WTC11 (cell line): Measurements from ENCODE around the gene KLHDC2. TPM values are rescaled to one million over a fixed set of nuclear protein-coding genes. Genes with fewer than 3 reads are reported as not detected.

Experiments
- ATAC-seq: fragments of 200-7000 bp; cut with Tn5 transposase; 2 replicates; pipeline ENCODE4 v1.10.0; 2021; ENCODE audit warnings: mild to moderate bottlenecking, moderate library complexity
- CTCF ChIA-PET: fragments of 300-600 bp; sonication (Branson Sonifier 250); formaldehyde crosslinking; loops from one replicate; lab custom pipeline; 2021; ENCODE audit warnings: antibody characterized with exemption; lab: Charles Lee
- POLR2A ChIA-PET: fragments of 350-600 bp; sonication (Branson Sonifier 250); formaldehyde crosslinking; loops from one replicate; lab custom pipeline; 2021; ENCODE audit warnings: antibody characterized with exemption; lab: Charles Lee
- DNase-seq: peaks from one replicate; pipeline ENCODE4 v3.0.0; 2021; ENCODE audit warnings: low spot score
- H3K27ac Mint-ChIP-seq: 2 replicates; pipeline ENCODE4 v1.8.0; 2021; ENCODE audit warnings: mixed read lengths
- H3K27me3 Mint-ChIP-seq: 2 replicates; pipeline ENCODE4 v1.8.0; 2021; ENCODE audit warnings: low read depth, mild to moderate bottlenecking, moderate library complexity, mixed read lengths
- H3K36me3 Mint-ChIP-seq: 2 replicates; pipeline ENCODE4 v1.8.0; 2021; ENCODE audit warnings: mixed read lengths
- H3K4me1 Mint-ChIP-seq: 2 replicates; pipeline ENCODE4 v1.8.0; 2022; ENCODE audit warnings: mixed read lengths
- H3K4me3 Mint-ChIP-seq: 2 replicates; pipeline ENCODE4 v1.8.0; 2021; ENCODE audit warnings: mild to moderate bottlenecking, moderate library complexity, mixed read lengths
- H3K9me3 Mint-ChIP-seq: 2 replicates; pipeline ENCODE4 v1.8.0; 2021; ENCODE audit warnings: mixed read lengths
- CREM ChIP-seq: sonication (generic); formaldehyde crosslinking; IDR thresholded peaks from 2 replicates; pipeline ENCODE4 v1.8.1; 2022; ENCODE audit warnings: mild to moderate bottlenecking, missing genetic modification reagents, moderate library complexity
- ESRRA ChIP-seq: sonication (generic); formaldehyde crosslinking; IDR thresholded peaks from 2 replicates; pipeline ENCODE4 v1.8.1; 2022; ENCODE audit warnings: mild to moderate bottlenecking, missing genetic modification reagents, borderline replicate concordance
- GTF2I ChIP-seq: fragments of 250-450 bp; sonication (Bioruptor Pico); conservative IDR thresholded peaks from 2 replicates; pipeline ENCODE4 v1.4.0; 2021; ENCODE audit warnings: mild to moderate bottlenecking
- HMGXB4 ChIP-seq: sonication (generic); formaldehyde crosslinking; IDR thresholded peaks from 2 replicates; pipeline ENCODE4 v1.8.1; 2023; ENCODE audit warnings: mild to moderate bottlenecking, moderate library complexity, missing genetic modification reagents
- JAZF1 ChIP-seq: fragments of 250-450 bp; sonication (Bioruptor Pico); IDR thresholded peaks from 2 replicates; pipeline ENCODE4 v1.9.0; 2021; ENCODE audit warnings: moderate library complexity, mild to moderate bottlenecking, inconsistent platforms
- KAT7 ChIP-seq: sonication (generic); formaldehyde crosslinking; IDR thresholded peaks from 2 replicates; pipeline ENCODE4 v1.8.1; 2023; ENCODE audit warnings: missing genetic modification reagents, mild to moderate bottlenecking, borderline replicate concordance
- NFE2L1 ChIP-seq: sonication (generic); formaldehyde crosslinking; IDR thresholded peaks from 2 replicates; pipeline ENCODE4 v1.8.1; 2023; ENCODE audit warnings: missing genetic modification reagents
- NR2C2 ChIP-seq: sonication (generic); formaldehyde crosslinking; IDR thresholded peaks from 2 replicates; pipeline ENCODE4 v1.8.0; 2022; ENCODE audit warnings: mild to moderate bottlenecking, missing genetic modification reagents
- SOX15 ChIP-seq: fragments of 250-450 bp; sonication (Bioruptor Pico); IDR thresholded peaks from 2 replicates; pipeline ENCODE4 v1.9.0; 2021; ENCODE audit warnings: mild to moderate bottlenecking
- TCF7 ChIP-seq: sonication (generic); formaldehyde crosslinking; IDR thresholded peaks from 2 replicates; pipeline ENCODE4 v1.8.0; 2022; ENCODE audit warnings: mild to moderate bottlenecking, low read depth, missing genetic modification reagents, moderate library complexity
- TEAD1 ChIP-seq: sonication (generic); formaldehyde crosslinking; IDR thresholded peaks from 2 replicates; pipeline ENCODE4 v1.8.0; 2022; ENCODE audit warnings: mild to moderate bottlenecking, missing genetic modification reagents
- TP53 ChIP-seq: sonication (generic); formaldehyde crosslinking; IDR thresholded peaks from 2 replicates; pipeline ENCODE4 v1.8.1; 2023; ENCODE audit warnings: mild to moderate bottlenecking, missing genetic modification reagents
- ZNF138 ChIP-seq: sonication (generic); formaldehyde crosslinking; conservative IDR thresholded peaks from 2 replicates; pipeline ENCODE4 v1.8.1; 2022; ENCODE audit warnings: mild to moderate bottlenecking, moderate library complexity, missing genetic modification reagents
- ZNF219 ChIP-seq: sonication (generic); formaldehyde crosslinking; IDR thresholded peaks from 2 replicates; pipeline ENCODE4 v1.8.0; 2023; ENCODE audit warnings: missing genetic modification reagents, mild to moderate bottlenecking, borderline replicate concordance
- ZNF281 ChIP-seq: sonication (generic); formaldehyde crosslinking; IDR thresholded peaks from 2 replicates; pipeline ENCODE4 v1.8.0; 2023; ENCODE audit warnings: mild to moderate bottlenecking, missing genetic modification reagents
- ZNF425 ChIP-seq: fragments of 250-450 bp; sonication (Bioruptor Pico); conservative IDR thresholded peaks from 2 replicates; pipeline ENCODE4 v1.9.0; 2021; ENCODE audit warnings: mild to moderate bottlenecking
- ZNF671 ChIP-seq: fragments of 250-450 bp; sonication (Bioruptor Pico); IDR thresholded peaks from 2 replicates; pipeline ENCODE4 v1.8.0; 2021; ENCODE audit warnings: mild to moderate bottlenecking
- total RNA-seq: library from RNA; stranded (reverse); gene quantifications from 3 replicates; pipeline ENCODE4 v1.2.3, GENCODE V29; 2021
- TF ChIP-seq, protein P1 (sequence below): sonication (generic); formaldehyde crosslinking; IDR thresholded peaks from 2 replicates; pipeline ENCODE4 v1.8.0; 2022; ENCODE audit warnings: mild to moderate bottlenecking, missing genetic modification reagents
- TF ChIP-seq, protein P2 (sequence below): sonication (generic); formaldehyde crosslinking; IDR thresholded peaks from 2 replicates; pipeline ENCODE4 v1.8.1; 2023; ENCODE audit warnings: mild to moderate bottlenecking, missing genetic modification reagents, moderate library complexity
- TF ChIP-seq, protein P3 (sequence below): sonication (generic); formaldehyde crosslinking; IDR thresholded peaks from 2 replicates; pipeline ENCODE4 v1.8.1; 2022; ENCODE audit warnings: low read depth, mild to moderate bottlenecking, moderate library complexity, missing genetic modification reagents, borderline replicate concordance
- TF ChIP-seq, protein P4 (sequence below): sonication (generic); formaldehyde crosslinking; IDR thresholded peaks from 2 replicates; pipeline ENCODE4 v1.8.1; 2023; ENCODE audit warnings: mild to moderate bottlenecking, missing genetic modification reagents

The KLHDC2 gene
- total RNA-seq, 1 experiment from 2014 or later: 47.6 TPM

- CTCF ChIA-PET: no interaction called here
- no peak overlapping the region for H3K27ac Mint-ChIP-seq
- DNase-seq: no peak
- no peak for ATAC-seq
- H3K4me1 Mint-ChIP-seq: no peaks in the 10 kb centered on the region
- no peaks in the 10 kb centered on the region; the same call in 1 of the 2 replicates for H3K27me3 Mint-ChIP-seq
- H3K36me3 Mint-ChIP-seq: no peaks in the 10 kb centered on the region
- TF ChIP-seq NFE2L1 (no peak), ZNF281 (no peak), NR2C2 (CRISPR knock-in tag) (no peak)
- H3K9me3 Mint-ChIP-seq: peaks cover 12% of the 10 kb centered on the region
- H3K4me3 Mint-ChIP-seq: no peak overlapping the region
- POLR2A ChIA-PET: no interaction called here
These were observed 12.6 kb upstream of the KLHDC2 start for GRCh38 chr14:49755378-49755777.

DNA sequence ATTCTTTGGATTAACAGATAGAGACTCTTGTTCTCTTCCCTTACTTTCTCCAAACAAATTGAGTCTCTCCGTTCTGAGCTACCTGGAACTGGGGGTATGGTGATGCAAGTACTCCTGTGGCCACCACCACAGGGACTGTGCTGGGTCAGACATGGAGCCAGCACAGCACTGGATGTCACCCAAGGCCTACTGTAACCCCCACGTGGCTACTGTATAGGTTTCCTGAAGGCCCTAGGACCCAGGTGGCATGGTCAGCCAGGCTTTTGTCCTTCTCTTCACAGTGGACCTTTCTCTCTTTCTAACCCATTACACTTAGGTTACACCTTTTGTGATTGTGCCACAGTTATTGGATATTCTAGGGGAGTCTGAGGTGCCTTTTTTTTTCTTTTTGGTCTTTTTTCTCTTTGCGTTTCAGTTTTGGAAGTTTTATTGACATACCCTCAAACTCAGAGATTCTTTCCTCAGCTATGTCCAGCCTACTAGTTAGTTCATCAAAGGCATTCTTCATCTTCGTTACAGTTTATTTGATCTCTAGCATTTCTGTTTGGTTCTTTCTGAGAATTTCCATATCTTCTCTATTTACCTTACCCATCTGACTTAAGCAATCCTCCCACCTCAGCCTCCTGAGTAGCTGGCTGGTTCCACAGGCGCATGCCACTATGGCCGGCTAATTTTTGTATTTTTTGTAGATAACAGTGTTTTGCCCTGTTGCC is 6.0 kb upstream of the KLHDC2 start:
- no peaks in the 10 kb centered on the region for H3K9me3 Mint-ChIP-seq
- H3K27me3 Mint-ChIP-seq: no peaks in the 10 kb centered on the region
- ChIA-PET POLR2A (no interaction called here), CTCF (no interaction called here)
- H3K36me3 Mint-ChIP-seq: no peaks in the 10 kb centered on the region
- ATAC-seq (no peak), DNase-seq (no peak)
- peaks cover 4% of the 10 kb centered on the region for H3K4me1 Mint-ChIP-seq
- no peak overlapping the region for H3K4me3 Mint-ChIP-seq
- TF ChIP-seq TCF7 (no peak), ZNF138 (no peak), GTF2I (no peak), TP53 (CRISPR knock-in tag) (no peak), HMGXB4 (CRISPR knock-in tag) (no peak), KAT7 (CRISPR knock-in tag) (no peak), CREM (CRISPR knock-in tag) (no peak), ZNF219 (no peak), ZNF671 (CRISPR knock-in tag) (no peak), JAZF1 (CRISPR knock-in tag) (no peak), ZNF425 (no peak), TEAD1 (CRISPR knock-in tag) (no peak), SOX15 (no peak), ESRRA (CRISPR knock-in tag) (no peak)
- TF ChIP-seq, protein P1, sequence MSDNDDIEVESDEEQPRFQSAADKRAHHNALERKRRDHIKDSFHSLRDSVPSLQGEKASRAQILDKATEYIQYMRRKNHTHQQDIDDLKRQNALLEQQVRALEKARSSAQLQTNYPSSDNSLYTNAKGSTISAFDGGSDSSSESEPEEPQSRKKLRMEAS (CRISPR knock-in tag): no peak
- TF ChIP-seq, protein P2, sequence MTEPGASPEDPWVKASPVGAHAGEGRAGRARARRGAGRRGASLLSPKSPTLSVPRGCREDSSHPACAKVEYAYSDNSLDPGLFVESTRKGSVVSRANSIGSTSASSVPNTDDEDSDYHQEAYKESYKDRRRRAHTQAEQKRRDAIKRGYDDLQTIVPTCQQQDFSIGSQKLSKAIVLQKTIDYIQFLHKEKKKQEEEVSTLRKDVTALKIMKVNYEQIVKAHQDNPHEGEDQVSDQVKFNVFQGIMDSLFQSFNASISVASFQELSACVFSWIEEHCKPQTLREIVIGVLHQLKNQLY (CRISPR knock-in tag): no peak
- TF ChIP-seq, protein P3, sequence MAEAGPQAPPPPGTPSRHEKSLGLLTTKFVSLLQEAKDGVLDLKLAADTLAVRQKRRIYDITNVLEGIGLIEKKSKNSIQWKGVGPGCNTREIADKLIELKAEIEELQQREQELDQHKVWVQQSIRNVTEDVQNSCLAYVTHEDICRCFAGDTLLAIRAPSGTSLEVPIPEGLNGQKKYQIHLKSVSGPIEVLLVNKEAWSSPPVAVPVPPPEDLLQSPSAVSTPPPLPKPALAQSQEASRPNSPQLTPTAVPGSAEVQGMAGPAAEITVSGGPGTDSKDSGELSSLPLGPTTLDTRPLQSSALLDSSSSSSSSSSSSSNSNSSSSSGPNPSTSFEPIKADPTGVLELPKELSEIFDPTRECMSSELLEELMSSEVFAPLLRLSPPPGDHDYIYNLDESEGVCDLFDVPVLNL: no peak
- TF ChIP-seq, protein P4, sequence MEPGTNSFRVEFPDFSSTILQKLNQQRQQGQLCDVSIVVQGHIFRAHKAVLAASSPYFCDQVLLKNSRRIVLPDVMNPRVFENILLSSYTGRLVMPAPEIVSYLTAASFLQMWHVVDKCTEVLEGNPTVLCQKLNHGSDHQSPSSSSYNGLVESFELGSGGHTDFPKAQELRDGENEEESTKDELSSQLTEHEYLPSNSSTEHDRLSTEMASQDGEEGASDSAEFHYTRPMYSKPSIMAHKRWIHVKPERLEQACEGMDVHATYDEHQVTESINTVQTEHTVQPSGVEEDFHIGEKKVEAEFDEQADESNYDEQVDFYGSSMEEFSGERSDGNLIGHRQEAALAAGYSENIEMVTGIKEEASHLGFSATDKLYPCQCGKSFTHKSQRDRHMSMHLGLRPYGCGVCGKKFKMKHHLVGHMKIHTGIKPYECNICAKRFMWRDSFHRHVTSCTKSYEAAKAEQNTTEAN (CRISPR knock-in tag): no peak
- H3K27ac Mint-ChIP-seq: no peak overlapping the region
